ENCODE data around the gene MARCHF6.

Gene MARCHF6

GRCh38 chr5:10353241-10354047 is at the start of gene MARCHF6:
Gene MARCHF6 (plus strand): TSS chr5:10353695. CDS start chr5:10353899, 204 bp downstream.
- H3K36me3 Mint-ChIP-seq (ENCODE audit: low read depth), result peaks cover 18% of the 10 kb centered on the region
- H3K27me3 Mint-ChIP-seq (ENCODE audit: low read depth, poor library complexity), result peaks cover 2% of the 10 kb centered on the region
- peaks cover 6% of the 10 kb centered on the region for H3K9me3 Mint-ChIP-seq
- H3K4me1 Mint-ChIP-seq, result peaks cover 56% of the 10 kb centered on the region
- H3K27ac Mint-ChIP-seq, result peak within 1 kb of the TSS; percentile 99
- peak; percentile 98 for DNase-seq
- peak within 1 kb of the TSS; percentile 98 for H3K4me3 Mint-ChIP-seq
- TF ChIP-seq CTCF (IDR thresholded peaks at IDR 0.05), result no peak

- no peak for DNase-seq
- peaks cover 45% of the 10 kb centered on the region for H3K36me3 Mint-ChIP-seq (ENCODE audit: low read depth)
- peaks cover 13% of the 10 kb centered on the region for H3K9me3 Mint-ChIP-seq
Measured at GRCh38 chr5:10303699-10304170, 49.8 kb upstream of the MARCHF6 start.

GRCh38 chr5:10304932-10305331 is 48.6 kb upstream of the MARCHF6 start:
- Mint-ChIP-seq H3K4me3 (no peak overlapping the region), H3K9me3 (peaks cover 11% of the 10 kb centered on the region), H3K4me1 (peaks cover 20% of the 10 kb centered on the region), H3K36me3 (ENCODE audit: low read depth) (peaks cover 33% of the 10 kb centered on the region), H3K27me3 (ENCODE audit: low read depth, poor library complexity) (peaks cover 13% of the 10 kb centered on the region), H3K27ac (no peak overlapping the region)
- TF ChIP-seq CTCF (IDR thresholded peaks at IDR 0.05), result no peak
- DNase-seq, result no peak

More at GRCh38 chr5:10303699-10304170, 49.8 kb upstream of the MARCHF6 start:
- TF ChIP-seq CTCF (IDR thresholded peaks at IDR 0.05), result no peak
- Mint-ChIP-seq H3K27me3 (ENCODE audit: low read depth, poor library complexity) (peaks cover 16% of the 10 kb centered on the region), H3K4me1 (peaks cover 20% of the 10 kb centered on the region), H3K4me3 (no peak overlapping the region), H3K27ac (no peak overlapping the region)

GRCh38 chr5:10306114-10306513 is 47.4 kb upstream of the MARCHF6 start:
- H3K4me3 Mint-ChIP-seq, result peak overlapping the region; percentile 87
- no peak for TF ChIP-seq CTCF (IDR thresholded peaks at IDR 0.05)
- no peak overlapping the region for H3K27ac Mint-ChIP-seq
- peaks cover 30% of the 10 kb centered on the region for H3K4me1 Mint-ChIP-seq
- no peak for DNase-seq
- H3K36me3 Mint-ChIP-seq (ENCODE audit: low read depth), result peaks cover 28% of the 10 kb centered on the region
- peaks cover 13% of the 10 kb centered on the region for H3K27me3 Mint-ChIP-seq (ENCODE audit: low read depth, poor library complexity)
- peaks cover 9% of the 10 kb centered on the region for H3K9me3 Mint-ChIP-seq

- Mint-ChIP-seq H3K4me3 (peak overlapping the region; percentile 87), H3K27ac (no peak overlapping the region), H3K27me3 (ENCODE audit: low read depth, poor library complexity) (peaks cover 13% of the 10 kb centered on the region), H3K4me1 (peaks cover 35% of the 10 kb centered on the region), H3K36me3 (ENCODE audit: low read depth) (peaks cover 28% of the 10 kb centered on the region), H3K9me3 (peaks cover 9% of the 10 kb centered on the region)
- DNase-seq, result no peak
- no peak for TF ChIP-seq CTCF (IDR thresholded peaks at IDR 0.05)
Measured at GRCh38 chr5:10306806-10307205, 46.7 kb upstream of the MARCHF6 start.

Data from nephron progenitor cell (in vitro differentiated cells).